ENCODE data around the gene ANKS3. TPM values are rescaled to one million over a fixed set of nuclear protein-coding genes. Genes with fewer than 3 reads are reported as not detected.

The ANKS3 gene
- total RNA-seq, 1 experiment from 2014 or later = 25.5 TPM

GRCh38 chr16:4704913-4705312, 29.2 kb downstream of the ANKS3 start:
- intact Hi-C loops (cut with micrococcal nuclease) = no loop called here
- no peaks in the 10 kb centered on the region for H3K9me2 ChIP-seq (ENCODE audit: insufficient read depth)
- peaks cover 8 to 14% of the 10 kb centered on the region in 2 experiments for H3K36me3 ChIP-seq (ENCODE audit: control insufficient read depth in 1 of 2, insufficient read depth in 2 of 2, low read length in 2 of 2)
- CTCF ChIA-PET = interaction anchor here (0.6 kb wide), 1 partner anchor 10 kb away, joined by 3 read pairs; no protein-coding TSS in a partner anchor
- no TSS peak for BruUV-seq (replicated peaks)
- no peaks in the 10 kb centered on the region for H4K20me1 ChIP-seq (ENCODE audit: insufficient read depth)
- H3K4me3 ChIP-seq (replicated peaks in 1 of 2; ENCODE audit: low read depth in 1 of 2, low read length in 2 of 2) = no peak overlapping the region
- no peak overlapping the region for H2AFZ ChIP-seq (ENCODE audit: low read depth, low read length, poor library complexity, severe bottlenecking)
- no peaks in the 10 kb centered on the region for H3K9me3 ChIP-seq (ENCODE audit: control insufficient read depth in 1 of 2, insufficient read depth in 1 of 2, low read depth in 1 of 2, low read length in 2 of 2)
- H3K27me3 ChIP-seq (ENCODE audit: insufficient read depth, low read length) = no peaks in the 10 kb centered on the region
- no peak overlapping the region for H3K4me2 ChIP-seq (ENCODE audit: low read length)
- H3K4me1 ChIP-seq (ENCODE audit: control insufficient read depth in 1 of 2, insufficient read depth in 2 of 2, low read length in 2 of 2) = no peaks in the 10 kb centered on the region
- TF ChIP-seq MAX (IDR thresholded peaks at IDR 0.05) (no peak), FOSL1 (IDR thresholded peaks at IDR 0.05; ENCODE audit: low read depth) (no peak), ZNF274 (IDR thresholded peaks at IDR 0.05; ENCODE audit: low read depth, low read length) (no peak), EZH2phosphoT487 (IDR thresholded peaks at IDR 0.05; ENCODE audit: borderline replicate concordance) (no peak), EZH2 (IDR thresholded peaks at IDR 0.05) (no peak), ZFX (IDR thresholded peaks at IDR 0.05) (no peak), ZBTB33 (IDR thresholded peaks at IDR 0.05; ENCODE audit: extremely low read depth, insufficient replicate concordance, low read length) (no peak), RAD21 (IDR thresholded peaks at IDR 0.05; ENCODE audit: low read depth) (no peak), CTCF (IDR thresholded peaks at IDR 0.05 in 2 of 3, conservative IDR thresholded peaks at IDR 0.05 in 1 of 3; ENCODE audit: borderline replicate concordance in 1 of 3, insufficient read depth in 1 of 3, low read depth in 2 of 3, low read length in 2 of 3) (no peak), CEBPB (IDR thresholded peaks at IDR 0.05; ENCODE audit: low read depth) (no peak), POLR2AphosphoS5 (IDR thresholded peaks at IDR 0.05; ENCODE audit: low read depth, low read length) (no peak), SIN3A (IDR thresholded peaks at IDR 0.05; ENCODE audit: low read depth) (no peak), POLR2A (IDR thresholded peaks at IDR 0.05; ENCODE audit: borderline replicate concordance, extremely low read depth, insufficient read depth, insufficient read length) (no peak), YY1 (IDR thresholded peaks at IDR 0.05; ENCODE audit: extremely low read depth, insufficient replicate concordance, low read depth, low read length) (no peak), TCF7L2 (IDR thresholded peaks at IDR 0.05; ENCODE audit: borderline replicate concordance, extremely low read depth, insufficient read depth, insufficient read length) (no peak), CBX3 (IDR thresholded peaks at IDR 0.05; ENCODE audit: low read depth) (no peak), JUND (IDR thresholded peaks at IDR 0.05) (no peak)
- TF ChIP-seq, protein P1, sequence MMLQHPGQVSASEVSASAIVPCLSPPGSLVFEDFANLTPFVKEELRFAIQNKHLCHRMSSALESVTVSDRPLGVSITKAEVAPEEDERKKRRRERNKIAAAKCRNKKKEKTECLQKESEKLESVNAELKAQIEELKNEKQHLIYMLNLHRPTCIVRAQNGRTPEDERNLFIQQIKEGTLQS (IDR thresholded peaks at IDR 0.05) = no peak
- ATAC-seq (no peak), DNase-seq (ENCODE audit: low read depth, low spot score) (no peak)
- H3K9ac ChIP-seq (ENCODE audit: low read length) = no peak overlapping the region
- POLR2A ChIA-PET = interaction anchor here (0.6 to 1.1 kb wide), 2 partner anchors 11 to 12 kb away, joined by 3 read pairs; no protein-coding TSS in a partner anchor
- H3K79me2 ChIP-seq (ENCODE audit: insufficient read depth, low read length) = 0 out of 2 replicates have a peak, but pooled peaks cover 2% of the 10 kb centered on the region
- no peak overlapping the region for H3K27ac ChIP-seq (ENCODE audit: low read depth, low read length)
- RAD21 ChIA-PET (ENCODE audit: low non-redundant PET in 1 of 2, low total read pairs in 2 of 2, uncharacterized antibody in 2 of 2, unreplicated experiment in 2 of 2) = no interaction called here
